K562 (cell line): ENCODE results near the gene TCF20. TPM values are rescaled to one million over a fixed set of nuclear protein-coding genes. Genes with fewer than 3 reads are reported as not detected.

ENCODE experiments used
- ATAC-seq: fragments of 200-7000 bp; cut with Tn5 transposase; 3 replicates; pipeline ENCODE4 v1.9.1; 2020; ENCODE audit warnings: moderate library complexity
- BruUV-seq: library from RNA; stranded (reverse); fragments of 400-500 nt; replicated peaks from 2 replicates; lab custom pipeline; 2021; lab: Mats Ljungman, UMichigan
- CTCF ChIA-PET: fragments of 300-600 bp; formaldehyde crosslinking; extraction: SDS; loops from one replicate; lab custom pipeline; 2021; ENCODE audit warnings: low intra/inter-chr PET ratio; lab: Yijun Ruan, JAX
- POLR2A ChIA-PET: fragments of 300-600, 350-650 bp; sonication (Branson Sonifier 250); formaldehyde crosslinking; extraction: SDS; loops from one replicate; lab custom pipeline; 2021; ENCODE audit warnings: antibody characterized with exemption, inconsistent platforms; lab: Yijun Ruan, JAX
- DNase-seq, 4 experiments: peaks; one replicate each; pipeline versions ENCODE4 v3.0.0 to v3.0.0-alpha.2; 2011 to 2018; ENCODE audit warnings: low spot score in 3 of 4, mixed read lengths in 3 of 4; ENCODE audit errors: extremely low read depth in 1 of 4
- FAIRE-seq: peaks from 2 replicates; lab custom pipeline; 2011; peaks lifted over from hg19 to GRCh38; lab: Jason Lieb, UNC
- H2AFZ ChIP-seq: 2 replicates; pipeline ENCODE4 v1.6.0; 2011; ENCODE audit warnings: low read depth, low read length, control low read depth, inconsistent platforms
- H3K27ac ChIP-seq: fragments of 200-600 bp; 3 replicates; pipeline ENCODE4 v1.8.0; 2011; ENCODE audit warnings: low read depth, mild to moderate bottlenecking, control low read depth, inconsistent platforms, low read length, moderate library complexity, mixed read lengths; ENCODE audit errors: extremely low read depth
- H3K27me3 ChIP-seq, 2 experiments: fragments of 300-600 bp in 1 of 2; 2 replicates in 1 of 2; 3 replicates in 1 of 2; pipeline versions ENCODE4 v1.6.0 to v1.8.0; 2011; ENCODE audit warnings: inconsistent platforms in 2 of 2, low read length in 2 of 2, mild to moderate bottlenecking in 1 of 2, mixed read lengths in 1 of 2, moderate library complexity in 1 of 2; ENCODE audit not compliant: control insufficient read depth in 2 of 2, insufficient read depth in 2 of 2
- H3K36me3 ChIP-seq: fragments of 300-600 bp; 3 replicates; pipeline ENCODE4 v1.8.0; 2011; ENCODE audit warnings: mild to moderate bottlenecking, low read length, inconsistent platforms; ENCODE audit not compliant: control insufficient read depth, insufficient read depth
- H3K4me1 ChIP-seq, 2 experiments: fragments of 200-600 bp in 1 of 2; replicated peaks in 1 of 2; 2 replicates in 1 of 2; 3 replicates in 1 of 2; pipeline versions ENCODE4 v1.5.1 to v1.8.0; 2011; ENCODE audit warnings: inconsistent platforms in 2 of 2, low read length in 2 of 2, mild to moderate bottlenecking in 1 of 2, mixed read lengths in 1 of 2, moderate library complexity in 1 of 2; ENCODE audit not compliant: control insufficient read depth in 2 of 2, insufficient read depth in 2 of 2
- H3K4me2 ChIP-seq: 2 replicates; pipeline ENCODE4 v1.6.1; 2011; ENCODE audit warnings: low read length, control low read depth, inconsistent platforms, mixed read lengths; ENCODE audit not compliant: insufficient read depth
- H3K4me3 ChIP-seq: fragments of 200-600 bp; sonication (generic), shearing (Covaris generic); 2 replicates; pipeline ENCODE4 v1.5.1; 2016; ENCODE audit warnings: control low read depth, inconsistent platforms
- H3K79me2 ChIP-seq: fragments of 200-600 bp; 3 replicates; pipeline ENCODE4 v1.8.0; 2011; ENCODE audit warnings: low read length, inconsistent platforms; ENCODE audit not compliant: control insufficient read depth, insufficient read depth
- H3K9ac ChIP-seq, 2 experiments: 2 replicates each; pipeline versions ENCODE4 v1.6.0 to v1.6.1; 2011; ENCODE audit warnings: low read depth in 2 of 2, low read length in 2 of 2, control low read depth in 1 of 2, inconsistent platforms in 1 of 2, mild to moderate bottlenecking in 1 of 2, mixed read lengths in 1 of 2; ENCODE audit not compliant: insufficient read depth in 1 of 2
- H3K9me1 ChIP-seq: one replicate; pipeline ENCODE4 v1.6.0; 2011; ENCODE audit warnings: inconsistent platforms, mild to moderate bottlenecking, low read length, moderate library complexity; ENCODE audit not compliant: control insufficient read depth, insufficient read depth
- H3K9me3 ChIP-seq: replicated peaks from 2 replicates; pipeline ENCODE4 v1.5.1; 2011; ENCODE audit warnings: low read depth, low read length, inconsistent platforms; ENCODE audit not compliant: control insufficient read depth, insufficient read depth
- H4K20me1 ChIP-seq: replicated peaks from 2 replicates; pipeline ENCODE4 v1.6.1; 2011; ENCODE audit warnings: low read length, inconsistent platforms, mixed read lengths; ENCODE audit not compliant: control insufficient read depth, insufficient read depth
- BCOR ChIP-seq: fragments of 450-650 bp; IDR thresholded peaks from 2 replicates; pipeline ENCODE4 v1.6.1; 2016
- BRF1 ChIP-seq: IDR thresholded peaks from 3 replicates; pipeline ENCODE4 v1.6.1; 2011; ENCODE audit warnings: borderline replicate concordance, mild to moderate bottlenecking; ENCODE audit not compliant: insufficient read length; ENCODE audit errors: extremely low read depth
- CEBPB ChIP-seq: fragments of 450-650 bp; IDR thresholded peaks from 2 replicates; pipeline ENCODE4 v1.6.1; 2016; ENCODE audit warnings: missing genetic modification characterization, missing compliant biosample characterization
- GABPB2 ChIP-seq: fragments of 250-450 bp; sonication (Bioruptor Pico); conservative IDR thresholded peaks from 2 replicates; pipeline ENCODE4 v1.5.1; 2021; ENCODE audit warnings: mild to moderate bottlenecking
- HLTF ChIP-seq: fragments of 450-650 bp; IDR thresholded peaks from 2 replicates; pipeline ENCODE4 v1.6.1; 2016
- HMG20B ChIP-seq: fragments of 250-450 bp; sonication (Bioruptor Pico); IDR thresholded peaks from 2 replicates; pipeline ENCODE4 v1.5.0; 2021; ENCODE audit warnings: mild to moderate bottlenecking
- HNRNPUL1 ChIP-seq: fragments of 200-400 bp; formaldehyde crosslinking; IDR thresholded peaks from 2 replicates; pipeline ENCODE4 v1.6.1; 2017; ENCODE audit warnings: low read length
- KLF13 ChIP-seq: fragments of 450-650 bp; IDR thresholded peaks from 2 replicates; pipeline ENCODE4 v1.6.1; 2016; ENCODE audit warnings: missing genetic modification characterization, low read depth, mild to moderate bottlenecking, missing compliant biosample characterization, moderate library complexity, borderline replicate concordance
- L3MBTL2 ChIP-seq: fragments of 450-650 bp; IDR thresholded peaks from 2 replicates; pipeline ENCODE4 v1.6.1; 2016; ENCODE audit warnings: mild to moderate bottlenecking, moderate library complexity
- MAFF ChIP-seq: IDR thresholded peaks from 2 replicates; pipeline ENCODE4 v1.6.1; 2012; ENCODE audit warnings: low read length, improper control_type of control experiment
- PPARD ChIP-seq: fragments of 250-450 bp; sonication (Bioruptor Pico); IDR thresholded peaks from 2 replicates; pipeline ENCODE4 v1.8.0; 2022; ENCODE audit warnings: inconsistent platforms, mild to moderate bottlenecking, moderate library complexity
- RHOXF2B ChIP-seq: fragments of 250-450 bp; sonication (Bioruptor Pico); conservative IDR thresholded peaks from 2 replicates; pipeline ENCODE4 v1.5.1; 2021
- SREBF1 ChIP-seq: fragments of 150-350 bp; IDR thresholded peaks from 2 replicates; pipeline ENCODE4 v1.6.1; 2014; ENCODE audit warnings: antibody characterized with exemption, low read depth, low read length, borderline replicate concordance
- SRSF3 ChIP-seq: fragments of 200-400 bp; formaldehyde crosslinking; IDR thresholded peaks from 2 replicates; pipeline ENCODE4 v1.6.1; 2016; ENCODE audit warnings: mild to moderate bottlenecking, low read length, moderate library complexity; ENCODE audit not compliant: insufficient read depth
- WGBS: fragments of 100-300 bp; shearing (Covaris generic); methylation state at CpG from one replicate; pipeline ENCODE4 v1.1.6; 2016; ENCODE audit warnings: low coverage, mixed read lengths; ENCODE audit not compliant: insufficient coverage; ENCODE audit errors: missing lambda C conversion rate; 5-methylcytosine and 5-hydroxymethylcytosine counted together
- in situ Hi-C: fragments of 300-500 bp; cut with MboI; formaldehyde crosslinking; loops from 4 replicates; pipeline ENCODE4 v1.15.0; 2018; ENCODE audit warnings: inconsistent platforms, mixed read lengths
- intact Hi-C: fragments of 100-400 bp; cut with micrococcal nuclease; formaldehyde crosslinking; loops from 2 replicates; pipeline ENCODE4 v1.14.2; 2022
- polyA plus RNA-seq, 8 experiments: library from polyadenylated mRNA; depleted of rRNA in 4 of 8; stranded (reverse) in 5 of 8; unstranded in 3 of 8; fragments of >200 nt; fragmentation: Nextera tagmentation in 2 of 8; fragmentation: Illumina TruSeq in 1 of 8; extraction: Ambion mirVana in 2 of 8; extraction: Trizol in 1 of 8; gene quantifications; 2 replicates each; pipeline versions ENCODE4 v1.2.1 to v1.2.3, GENCODE V29; 2011 to 2014; ENCODE audit warnings: inconsistent platforms in 1 of 8, missing spikeins in 1 of 8
- total RNA-seq, 7 experiments: library from RNA; depleted of rRNA in 6 of 7; stranded (reverse); fragments of >200 nt in 6 of 7; fragmentation: Illumina TruSeq in 2 of 7; extraction: Trizol in 2 of 7; gene quantifications; 2 replicates each; pipeline versions ENCODE4 v1.2.1 to v1.2.3, GENCODE V29; 2011 to 2021; ENCODE audit warnings: low replicate concordance in 1 of 7

The TCF20 gene
- total and polyA plus RNA-seq, 9 of the 15 experiments (the other 6 are each of a cell fraction or from before 2014, with no cell fraction given) = 0.35 to 43.6 (median 17.5) TPM

- TF ChIP-seq HNRNPUL1 = no peak
- TF ChIP-seq, all 486 proteins: peak for 0
Observed at GRCh38 chr22:42248995-42249394, 21.5 kb downstream of the TCF20 start (continued).

- CTCF ChIA-PET = no interaction called here
- no peaks in the 10 kb centered on the region for H3K9me1 ChIP-seq
- no peak overlapping the region for H3K4me3 ChIP-seq
- ATAC-seq = no peak
- BruUV-seq = no TSS peak
- no peak overlapping the region for H3K4me2 ChIP-seq
- in situ Hi-C loops = no loop called here
- peaks cover 47% of the 10 kb centered on the region for H3K79me2 ChIP-seq
- no peaks in the 10 kb centered on the region; the same call in 1 of the 2 replicates for H4K20me1 ChIP-seq
- TF ChIP-seq SRSF3 = no peak
- no peak for TF ChIP-seq PPARD (CRISPR knock-in tag)
- no peak for TF ChIP-seq RHOXF2B
- no peak for TF ChIP-seq MAFF
- TF ChIP-seq KLF13 (tag) = no peak
- TF ChIP-seq HLTF = no peak
- no peak for TF ChIP-seq HMG20B (CRISPR knock-in tag)
- no peak for TF ChIP-seq BCOR
- no peak for TF ChIP-seq CEBPB (tag)
- no peak for TF ChIP-seq L3MBTL2
- no peak for TF ChIP-seq BRF1
- TF ChIP-seq GABPB2 = no peak
- TF ChIP-seq SREBF1 = no peak
- POLR2A ChIA-PET = no interaction called here
- H2AFZ ChIP-seq = no peak overlapping the region
- H3K4me1 ChIP-seq = no peaks in the 10 kb centered on the region; a peak in 1 of 5 replicates
- H3K36me3 ChIP-seq = no peaks in the 10 kb centered on the region
- H3K27me3 ChIP-seq = no peaks in the 10 kb centered on the region
- 80% methylated on average over 3 of the region's 3 CpGs for WGBS
- no peaks in the 10 kb centered on the region for H3K9me3 ChIP-seq
- intact Hi-C loops = no loop called here
- no peak overlapping the region for H3K27ac ChIP-seq
- no peak for DNase-seq
- no peak overlapping the region for H3K9ac ChIP-seq
- no peak for FAIRE-seq
Observed at GRCh38 chr22:42247596-42247995, 22.9 kb downstream of the TCF20 start.
